ENCODE results near the gene ARFGEF3. TPM values are rescaled to one million over a fixed set of nuclear protein-coding genes. Genes with fewer than 3 reads are reported as not detected.

The ARFGEF3 gene
- total RNA-seq, 3 donors from 2014 or later, result 10.1 to 24.3 (median 21.1) TPM

- ATAC-seq, result no peak
- no peak for DNase-seq
- H3K36me3 ChIP-seq (ENCODE audit: low read depth), result no peaks in the 10 kb centered on the region
- no peak for TF ChIP-seq CTCF (IDR thresholded peaks at IDR 0.05)
- no peaks in the 10 kb centered on the region for H3K4me1 ChIP-seq (ENCODE audit: low read depth)
- H3K4me3 ChIP-seq, result no peak overlapping the region
- H3K9me3 ChIP-seq, result no peaks in the 10 kb centered on the region
- intact Hi-C loops (cut with DNase I, micrococcal nuclease), result no loop called here
Observed at GRCh38 chr6:138264372-138264880, 102.7 kb downstream of the ARFGEF3 start.

GRCh38 chr6:138266095-138266494, 104.4 kb downstream of the ARFGEF3 start:
- no peak overlapping the region for H3K4me3 ChIP-seq
- ATAC-seq (no peak), DNase-seq (no peak)
- TF ChIP-seq CTCF (IDR thresholded peaks at IDR 0.05), result no peak
- no peaks in the 10 kb centered on the region for H3K4me1 ChIP-seq (ENCODE audit: low read depth)
- intact Hi-C loops (cut with DNase I, micrococcal nuclease), result no loop called here
- no peaks in the 10 kb centered on the region for H3K36me3 ChIP-seq (ENCODE audit: low read depth)
- no peaks in the 10 kb centered on the region for H3K9me3 ChIP-seq

- no peak for DNase-seq
- no peak for TF ChIP-seq CTCF (IDR thresholded peaks at IDR 0.05)
- no peaks in the 10 kb centered on the region for H3K9me3 ChIP-seq
- intact Hi-C loops (cut with DNase I, micrococcal nuclease), result no loop called here
- H3K4me1 ChIP-seq (ENCODE audit: low read depth), result no peaks in the 10 kb centered on the region
- no peaks in the 10 kb centered on the region for H3K36me3 ChIP-seq (ENCODE audit: low read depth)
- no peak overlapping the region for H3K4me3 ChIP-seq
- ATAC-seq, result peak; percentile 40
Observed at GRCh38 chr6:138267971-138268895, 106.5 kb downstream of the ARFGEF3 start.

- DNase-seq (no peak), ATAC-seq (no peak)
- Histone ChIP-seq H3K36me3 (ENCODE audit: low read depth) (no peaks in the 10 kb centered on the region), H3K4me1 (ENCODE audit: low read depth) (no peaks in the 10 kb centered on the region), H3K4me3 (no peak overlapping the region), H3K9me3 (no peaks in the 10 kb centered on the region)
- intact Hi-C loops (cut with DNase I, micrococcal nuclease), result no loop called here
- no peak for TF ChIP-seq CTCF (IDR thresholded peaks at IDR 0.05)
Observed at GRCh38 chr6:138271451-138271850, 109.7 kb downstream of the ARFGEF3 start.

- H3K36me3 ChIP-seq (ENCODE audit: low read depth), result no peaks in the 10 kb centered on the region
- DNase-seq (no peak), ATAC-seq (no peak)
- H3K4me1 ChIP-seq (ENCODE audit: low read depth), result no peaks in the 10 kb centered on the region
- no peak overlapping the region for H3K4me3 ChIP-seq
- intact Hi-C loops (cut with DNase I, micrococcal nuclease), result no loop called here
- H3K9me3 ChIP-seq, result no peaks in the 10 kb centered on the region
- TF ChIP-seq CTCF (IDR thresholded peaks at IDR 0.05), result no peak
Observed at GRCh38 chr6:138272533-138273315, 111.0 kb downstream of the ARFGEF3 start.

All from mucosa of descending colon (tissue), 3 donors.